ENCODE data around the gene CCDC91. TPM values are rescaled to one million over a fixed set of nuclear protein-coding genes. Genes with fewer than 3 reads are reported as not detected.

Gene CCDC91
- total RNA-seq, 1 donor from 2014 or later = 30.2 TPM

DNA sequence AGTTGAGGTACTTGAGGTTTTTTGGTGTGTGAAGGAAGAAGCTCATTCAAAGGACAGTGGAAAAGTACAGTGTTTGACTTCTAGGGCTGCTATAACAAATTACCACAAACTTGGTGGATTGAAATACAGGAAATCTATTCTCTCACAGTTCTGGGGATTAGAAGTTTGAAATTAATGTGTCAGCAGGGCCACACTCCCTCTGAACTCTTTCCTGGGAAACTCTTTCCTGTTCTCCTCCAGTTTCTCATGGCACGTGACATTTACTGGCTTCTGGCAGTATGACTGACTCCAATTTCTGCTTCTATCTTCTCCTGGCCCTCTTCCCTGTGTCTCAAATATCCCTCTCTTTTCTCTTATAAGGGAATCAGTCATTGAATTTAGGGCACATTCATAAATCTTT lies 160.2 kb downstream of the CCDC91 start:
- Histone ChIP-seq H3K4me1 (no peaks in the 10 kb centered on the region), H3K27ac (no peak overlapping the region), H3K4me3 (no peak overlapping the region), H3K27me3 (ENCODE audit: low read depth) (no peaks in the 10 kb centered on the region), H3K9me3 (no peaks in the 10 kb centered on the region), H3K36me3 (no peaks in the 10 kb centered on the region)
- TF ChIP-seq, protein P1, sequence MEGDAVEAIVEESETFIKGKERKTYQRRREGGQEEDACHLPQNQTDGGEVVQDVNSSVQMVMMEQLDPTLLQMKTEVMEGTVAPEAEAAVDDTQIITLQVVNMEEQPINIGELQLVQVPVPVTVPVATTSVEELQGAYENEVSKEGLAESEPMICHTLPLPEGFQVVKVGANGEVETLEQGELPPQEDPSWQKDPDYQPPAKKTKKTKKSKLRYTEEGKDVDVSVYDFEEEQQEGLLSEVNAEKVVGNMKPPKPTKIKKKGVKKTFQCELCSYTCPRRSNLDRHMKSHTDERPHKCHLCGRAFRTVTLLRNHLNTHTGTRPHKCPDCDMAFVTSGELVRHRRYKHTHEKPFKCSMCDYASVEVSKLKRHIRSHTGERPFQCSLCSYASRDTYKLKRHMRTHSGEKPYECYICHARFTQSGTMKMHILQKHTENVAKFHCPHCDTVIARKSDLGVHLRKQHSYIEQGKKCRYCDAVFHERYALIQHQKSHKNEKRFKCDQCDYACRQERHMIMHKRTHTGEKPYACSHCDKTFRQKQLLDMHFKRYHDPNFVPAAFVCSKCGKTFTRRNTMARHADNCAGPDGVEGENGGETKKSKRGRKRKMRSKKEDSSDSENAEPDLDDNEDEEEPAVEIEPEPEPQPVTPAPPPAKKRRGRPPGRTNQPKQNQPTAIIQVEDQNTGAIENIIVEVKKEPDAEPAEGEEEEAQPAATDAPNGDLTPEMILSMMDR (IDR thresholded peaks at IDR 0.05) = no peak
- DNase-seq (no peak), ATAC-seq (no peak)
- intact Hi-C loops (cut with DNase I) = no loop called here

DNA sequence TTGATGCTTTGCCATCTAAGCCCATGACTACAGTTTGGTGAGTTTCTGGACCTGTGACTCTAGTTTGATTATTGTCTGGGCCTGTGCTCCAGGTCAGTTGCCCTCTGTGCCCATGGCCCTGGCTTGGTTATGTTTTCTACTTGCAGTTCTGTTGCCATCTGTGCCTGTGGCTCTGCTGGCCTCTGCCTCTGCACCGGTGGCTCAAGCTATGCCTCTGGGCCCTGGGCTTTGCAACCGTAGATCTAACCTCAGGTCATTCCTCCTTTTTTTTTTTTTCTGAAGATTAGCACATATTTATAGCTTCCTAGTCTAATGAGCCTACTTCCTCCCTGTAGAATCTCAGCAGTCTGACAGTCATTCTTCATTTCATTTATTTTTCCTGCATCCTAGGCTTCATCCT lies 161.2 kb downstream of the CCDC91 start:
- Histone ChIP-seq H3K27me3 (ENCODE audit: low read depth) (no peaks in the 10 kb centered on the region), H3K36me3 (no peaks in the 10 kb centered on the region), H3K4me3 (no peak overlapping the region), H3K4me1 (no peaks in the 10 kb centered on the region), H3K9me3 (no peaks in the 10 kb centered on the region), H3K27ac (no peak overlapping the region)
- ATAC-seq (no peak), DNase-seq (no peak)
- TF ChIP-seq, protein P1 (IDR thresholded peaks at IDR 0.05) = no peak
- intact Hi-C loops (cut with DNase I) = no loop called here

DNA sequence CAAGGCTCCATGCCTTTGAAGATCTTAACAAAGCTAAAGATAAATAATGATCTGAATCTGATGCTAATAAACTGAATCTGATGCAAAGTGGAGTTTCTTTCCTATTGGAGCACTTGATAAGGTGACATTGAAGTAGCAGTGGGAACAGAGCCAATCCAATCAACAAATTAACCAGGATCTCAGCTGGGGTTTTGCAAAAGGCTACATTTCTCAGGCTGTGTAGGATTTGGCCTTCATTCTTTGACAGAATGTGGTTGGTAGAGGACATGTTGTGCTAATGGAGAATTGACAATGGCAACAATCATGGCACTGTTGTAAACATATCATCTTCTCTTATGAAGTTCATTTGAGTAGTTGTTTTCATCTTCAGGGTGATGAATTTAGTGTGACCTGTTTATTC lies 164.9 kb downstream of the CCDC91 start:
- DNase-seq (no peak), ATAC-seq (no peak)
- TF ChIP-seq, protein P1 (IDR thresholded peaks at IDR 0.05) = no peak
- intact Hi-C loops (cut with DNase I) = no loop called here
- H3K4me3 ChIP-seq = no peak overlapping the region
- no peaks in the 10 kb centered on the region for H3K36me3 ChIP-seq
- no peaks in the 10 kb centered on the region for H3K27me3 ChIP-seq (ENCODE audit: low read depth)
- no peak overlapping the region for H3K27ac ChIP-seq
- H3K4me1 ChIP-seq = no peaks in the 10 kb centered on the region
- H3K9me3 ChIP-seq = no peaks in the 10 kb centered on the region

DNA sequence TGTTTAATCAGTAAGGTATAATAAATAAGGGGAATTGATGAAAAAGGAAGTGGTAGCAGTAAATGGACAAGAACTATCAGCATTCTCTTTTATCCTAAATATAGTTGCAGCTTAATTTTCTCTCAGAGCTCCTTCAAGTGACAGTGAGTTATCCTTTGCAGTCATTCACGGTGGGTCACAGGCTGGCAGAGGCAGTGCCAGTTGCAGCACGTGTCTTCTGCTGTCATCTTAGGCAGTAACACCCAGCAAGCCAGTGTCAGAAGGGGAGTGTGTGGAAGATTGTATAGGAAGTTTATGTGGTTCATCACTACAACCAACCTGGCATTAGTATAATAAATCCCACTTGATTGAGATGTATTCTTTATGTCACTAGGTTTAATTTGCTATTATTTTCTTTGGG lies 170.0 kb downstream of the CCDC91 start:
- no peaks in the 10 kb centered on the region for H3K9me3 ChIP-seq
- H3K27me3 ChIP-seq (ENCODE audit: low read depth) = no peaks in the 10 kb centered on the region
- H3K4me1 ChIP-seq = no peaks in the 10 kb centered on the region
- intact Hi-C loops (cut with DNase I) = no loop called here
- ATAC-seq (no peak), DNase-seq (no peak)
- H3K36me3 ChIP-seq = no peaks in the 10 kb centered on the region
- TF ChIP-seq, protein P1 (IDR thresholded peaks at IDR 0.05) = no peak
- H3K4me3 ChIP-seq = no peak overlapping the region
- H3K27ac ChIP-seq = no peak overlapping the region

DNA sequence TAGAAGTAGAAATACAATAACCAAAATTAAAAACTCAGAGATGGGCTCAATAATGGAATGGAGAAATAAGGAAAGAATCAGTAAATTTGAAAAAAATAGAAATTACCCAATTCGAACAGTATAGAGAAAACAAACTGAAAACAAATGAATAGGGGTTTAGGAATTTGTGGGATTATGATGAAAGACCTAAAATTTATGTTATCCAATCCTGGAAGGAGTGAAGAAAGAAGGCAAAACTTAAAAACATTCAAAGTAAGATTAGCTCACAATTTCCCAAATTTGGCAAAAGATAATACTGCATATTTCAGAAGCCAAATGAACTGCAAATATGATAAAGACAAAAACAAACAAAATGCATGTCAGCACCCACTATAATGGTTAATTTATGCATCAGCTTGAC lies 177.1 kb downstream of the CCDC91 start:
- H3K27ac ChIP-seq = no peak overlapping the region
- H3K36me3 ChIP-seq = no peaks in the 10 kb centered on the region
- H3K27me3 ChIP-seq (ENCODE audit: low read depth) = no peaks in the 10 kb centered on the region
- ATAC-seq = no peak
- TF ChIP-seq, protein P1 (IDR thresholded peaks at IDR 0.05) = no peak
- no peak for DNase-seq
- H3K4me1 ChIP-seq = no peaks in the 10 kb centered on the region
- intact Hi-C loops (cut with DNase I) = no loop called here
- no peak overlapping the region for H3K4me3 ChIP-seq
- H3K9me3 ChIP-seq = peaks cover 49% of the 10 kb centered on the region

DNA sequence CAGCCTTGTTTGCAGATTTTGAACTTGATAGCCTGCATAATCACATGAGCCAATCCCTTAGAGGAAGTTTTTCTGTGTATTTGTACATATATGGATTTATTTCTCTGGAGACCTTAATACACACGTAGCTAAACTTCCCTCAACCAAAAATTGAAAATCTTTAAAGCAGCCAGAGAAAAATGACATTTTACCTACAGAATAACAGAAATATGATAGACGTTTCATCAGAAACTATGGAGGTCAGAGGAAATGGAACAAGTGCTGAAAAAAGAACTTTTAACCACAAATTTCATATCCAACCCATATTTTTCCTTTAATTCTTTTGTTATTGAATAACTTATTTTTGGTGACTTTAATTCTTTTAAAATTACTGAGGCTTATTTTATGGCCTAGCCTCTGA lies 177.7 kb downstream of the CCDC91 start:
- no peak overlapping the region for H3K4me3 ChIP-seq
- no peak overlapping the region for H3K27ac ChIP-seq
- intact Hi-C loops (cut with DNase I) = no loop called here
- ATAC-seq (no peak), DNase-seq (no peak)
- no peaks in the 10 kb centered on the region for H3K4me1 ChIP-seq
- peaks cover 54% of the 10 kb centered on the region for H3K9me3 ChIP-seq
- H3K36me3 ChIP-seq = no peaks in the 10 kb centered on the region
- TF ChIP-seq, protein P1 (IDR thresholded peaks at IDR 0.05) = no peak
- no peaks in the 10 kb centered on the region for H3K27me3 ChIP-seq (ENCODE audit: low read depth)
